HAP-1 (cell line): Measurements from ENCODE around the gene PTPRN2.

Experiments used
- DNase-seq, 2 experiments: peaks; one replicate each; pipeline ENCODE4 v3.0.0-alpha.2; 2016 to 2020; ENCODE audit warnings: low spot score in 2 of 2
- H3K27me3 ChIP-seq: fragments of 250-450 bp; sonication (Bioruptor Pico); 2 replicates; pipeline ENCODE4 v1.5.1; 2020; ENCODE audit warnings: low read depth, mild to moderate bottlenecking, moderate library complexity
- H3K36me3 ChIP-seq: fragments of 250-450 bp; sonication (Bioruptor Pico); replicated peaks from 2 replicates; pipeline ENCODE4 v1.5.1; 2020; ENCODE audit warnings: mild to moderate bottlenecking
- H3K4me1 ChIP-seq: fragments of 250-450 bp; sonication (Bioruptor Pico); 2 replicates; pipeline ENCODE4 v1.5.1; 2020; ENCODE audit warnings: mild to moderate bottlenecking
- H3K4me3 ChIP-seq: fragments of 250-450 bp; sonication (Bioruptor Pico); 2 replicates; pipeline ENCODE4 v1.5.1; 2020; ENCODE audit warnings: mild to moderate bottlenecking, moderate library complexity
- H3K9me3 ChIP-seq: fragments of 250-450 bp; sonication (Bioruptor Pico); 2 replicates; pipeline ENCODE4 v1.5.1; 2020; ENCODE audit warnings: mild to moderate bottlenecking, moderate library complexity
- in situ Hi-C: fragments of 300-500 bp; cut with MboI; formaldehyde crosslinking; loops from 3 replicates; pipeline ENCODE4 v1.14.3; 2020; ENCODE audit warnings: low sequenced_read_pairs, inconsistent platforms, mixed read lengths

The PTPRN2 gene

DNA sequence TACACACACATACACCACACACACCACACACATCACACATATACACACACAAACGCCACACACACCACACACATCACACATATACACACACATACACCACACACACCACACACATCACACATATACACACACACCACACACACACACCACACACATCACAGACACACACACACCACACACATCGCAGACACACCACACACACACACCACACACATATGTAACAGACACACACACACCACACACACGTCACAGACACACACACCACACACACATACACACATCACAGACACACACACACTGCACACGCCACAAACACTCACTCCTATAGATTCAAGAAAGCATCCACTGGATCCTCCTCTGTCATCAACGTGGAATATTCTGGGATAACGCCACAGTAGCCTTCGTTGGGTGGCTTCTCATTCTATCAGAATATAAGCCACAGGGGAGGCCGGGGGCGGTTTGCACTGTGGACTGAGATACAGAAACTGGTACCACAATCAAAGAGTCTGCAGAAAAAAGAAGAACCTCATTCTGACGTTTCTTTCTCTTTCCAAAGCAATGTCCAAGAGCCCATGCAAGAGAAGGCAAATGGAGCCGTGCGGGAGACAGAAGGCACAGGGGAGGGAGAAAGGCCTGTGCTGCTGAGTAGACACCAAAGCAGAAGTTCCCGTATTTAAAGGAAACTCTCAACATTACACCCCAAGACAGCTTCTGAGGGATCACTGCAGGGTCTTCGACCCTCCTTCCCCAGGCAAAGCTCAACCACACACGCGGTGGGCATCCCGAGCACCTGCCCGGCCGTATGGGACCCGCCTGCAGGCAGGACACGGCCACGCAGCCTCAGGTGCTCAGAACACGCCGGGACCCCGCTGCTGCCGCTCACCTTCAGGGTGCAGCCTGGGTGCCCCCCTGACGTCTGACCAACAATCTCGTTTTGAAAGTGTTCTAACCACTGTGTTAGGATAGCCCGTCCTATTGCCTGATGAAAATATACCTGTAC, 929.6 kb downstream of the PTPRN2 start:
- H3K4me1 ChIP-seq = no peaks in the 10 kb centered on the region
- no peak for DNase-seq
- H3K36me3 ChIP-seq = no peaks in the 10 kb centered on the region
- H3K4me3 ChIP-seq = no peak overlapping the region
- H3K9me3 ChIP-seq = no peaks in the 10 kb centered on the region
- in situ Hi-C loops = no loop called here
- no peaks in the 10 kb centered on the region for H3K27me3 ChIP-seq

DNA sequence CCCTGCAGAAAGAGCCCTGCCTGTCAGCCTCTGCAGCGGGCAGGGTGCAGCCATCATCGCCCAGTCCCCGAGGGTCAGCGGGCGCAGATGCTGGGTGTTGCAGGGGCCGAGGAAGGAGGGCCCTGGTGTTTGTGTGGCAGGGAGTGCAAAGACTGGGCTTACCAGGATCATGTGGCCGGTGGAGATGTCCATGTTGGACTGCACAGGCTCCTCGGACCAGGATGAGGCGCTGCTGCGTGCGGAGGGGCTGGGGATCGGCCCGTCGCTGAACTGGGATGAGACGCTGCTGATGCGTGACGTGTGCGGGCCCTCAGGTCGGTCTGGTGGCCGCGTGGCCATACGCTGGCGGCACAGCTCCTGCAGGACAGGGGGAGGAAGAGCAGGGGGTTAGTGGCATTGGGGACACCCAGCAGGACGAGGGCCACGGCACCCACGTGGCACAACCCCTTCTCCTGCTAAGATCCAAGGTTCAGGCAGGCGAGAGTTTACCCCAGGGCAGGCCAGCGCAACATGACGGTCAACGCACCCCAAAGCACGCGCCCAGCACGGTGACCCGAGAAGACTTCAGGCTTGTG, 931.3 kb downstream of the PTPRN2 start:
- in situ Hi-C loops = no loop called here
- Histone ChIP-seq H3K4me1 (no peaks in the 10 kb centered on the region), H3K4me3 (no peak overlapping the region), H3K27me3 (no peaks in the 10 kb centered on the region), H3K9me3 (no peaks in the 10 kb centered on the region), H3K36me3 (no peaks in the 10 kb centered on the region)
- DNase-seq = no peak

DNA sequence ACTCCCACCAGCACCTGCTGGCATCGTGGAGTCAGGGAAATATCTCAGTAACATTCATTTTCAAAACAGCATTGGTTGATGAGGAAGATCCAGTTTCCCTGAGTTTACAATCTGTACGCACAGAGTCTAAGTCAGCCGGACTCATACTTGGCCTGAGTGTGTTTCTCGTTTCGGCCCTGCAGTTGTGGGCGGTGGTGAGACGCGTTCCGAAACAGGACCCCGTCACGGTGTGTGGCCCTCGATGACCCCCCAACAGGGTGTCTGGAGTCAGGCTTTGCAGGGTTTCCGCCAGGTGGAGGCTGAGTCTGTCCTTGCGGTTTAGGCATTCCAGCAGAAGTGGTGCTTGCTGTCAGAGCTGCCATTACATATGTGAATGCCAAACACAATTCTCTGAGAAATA, 933.3 kb downstream of the PTPRN2 start:
- in situ Hi-C loops = no loop called here

DNA sequence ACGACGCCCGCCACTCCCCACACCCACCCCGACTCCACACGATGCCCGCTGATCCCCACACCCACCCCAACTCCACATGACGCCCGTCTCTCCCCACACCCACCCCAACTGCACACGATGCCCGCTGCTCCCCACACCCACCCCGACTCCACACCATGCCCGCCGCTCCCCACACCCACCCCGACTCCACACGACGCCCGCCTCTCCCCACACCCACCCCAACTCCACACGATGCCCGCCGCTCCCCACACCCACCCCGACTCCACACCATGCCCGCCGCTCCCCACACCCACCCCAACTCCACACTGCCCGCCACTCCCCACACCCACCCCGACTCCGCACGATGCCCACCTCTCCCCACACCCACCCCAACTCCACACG, 933.8 kb downstream of the PTPRN2 start:
- Histone ChIP-seq H3K4me1 (no peaks in the 10 kb centered on the region), H3K27me3 (no peaks in the 10 kb centered on the region), H3K4me3 (no peak overlapping the region), H3K9me3 (no peaks in the 10 kb centered on the region), H3K36me3 (no peaks in the 10 kb centered on the region)
- in situ Hi-C loops = no loop called here
- no peak for DNase-seq

More for the DNA sequence above, 933.3 kb downstream of the PTPRN2 start:
- Histone ChIP-seq H3K27me3 (no peaks in the 10 kb centered on the region), H3K4me1 (no peaks in the 10 kb centered on the region), H3K4me3 (no peak overlapping the region), H3K9me3 (no peaks in the 10 kb centered on the region), H3K36me3 (no peaks in the 10 kb centered on the region)
- no peak for DNase-seq

DNA sequence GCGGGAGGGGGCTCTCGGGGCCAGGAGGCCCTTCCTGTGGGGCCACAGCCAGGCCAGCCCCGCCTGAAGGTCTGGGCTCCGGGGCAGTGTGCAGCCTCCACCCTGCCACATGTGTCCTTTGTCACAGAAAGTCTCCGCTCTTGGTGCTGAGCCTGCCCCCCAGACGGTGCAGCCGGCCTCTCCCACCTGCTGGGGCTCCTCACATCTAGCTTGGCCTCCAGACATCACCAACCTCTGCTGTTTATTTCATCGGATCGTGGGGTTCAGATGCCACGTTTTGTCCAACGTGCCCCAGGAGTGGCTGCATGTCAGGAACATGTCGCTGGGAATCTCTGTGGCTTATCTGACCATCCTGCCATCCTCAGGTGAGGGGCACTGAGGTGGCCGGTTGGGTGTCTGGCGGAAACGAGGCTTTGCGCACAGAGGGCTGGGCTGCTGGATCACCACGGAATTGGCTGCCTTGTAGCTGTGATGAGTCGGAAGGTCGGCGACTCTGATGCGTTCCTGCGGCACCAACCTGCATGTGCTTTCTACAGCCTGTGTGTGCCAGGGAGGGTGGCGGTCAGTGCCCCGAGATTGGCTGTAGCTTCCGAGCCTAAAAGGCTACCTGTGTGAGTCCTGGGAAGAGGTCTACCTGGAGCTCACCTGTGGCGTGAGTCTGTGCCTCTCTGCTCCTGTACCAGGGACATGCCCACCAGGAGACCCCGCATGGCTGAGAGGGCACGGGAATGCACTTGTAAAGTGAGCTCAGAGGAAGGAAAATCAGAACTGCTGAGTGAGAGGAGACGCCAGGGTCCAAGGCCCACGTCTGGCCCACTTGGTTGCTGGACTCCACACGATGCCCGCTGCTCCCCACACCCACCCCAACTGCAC, 934.4 kb downstream of the PTPRN2 start:
- Histone ChIP-seq H3K4me1 (no peaks in the 10 kb centered on the region), H3K36me3 (no peaks in the 10 kb centered on the region), H3K4me3 (no peak overlapping the region), H3K9me3 (no peaks in the 10 kb centered on the region), H3K27me3 (no peaks in the 10 kb centered on the region)
- in situ Hi-C loops = no loop called here
- DNase-seq = no peak

DNA sequence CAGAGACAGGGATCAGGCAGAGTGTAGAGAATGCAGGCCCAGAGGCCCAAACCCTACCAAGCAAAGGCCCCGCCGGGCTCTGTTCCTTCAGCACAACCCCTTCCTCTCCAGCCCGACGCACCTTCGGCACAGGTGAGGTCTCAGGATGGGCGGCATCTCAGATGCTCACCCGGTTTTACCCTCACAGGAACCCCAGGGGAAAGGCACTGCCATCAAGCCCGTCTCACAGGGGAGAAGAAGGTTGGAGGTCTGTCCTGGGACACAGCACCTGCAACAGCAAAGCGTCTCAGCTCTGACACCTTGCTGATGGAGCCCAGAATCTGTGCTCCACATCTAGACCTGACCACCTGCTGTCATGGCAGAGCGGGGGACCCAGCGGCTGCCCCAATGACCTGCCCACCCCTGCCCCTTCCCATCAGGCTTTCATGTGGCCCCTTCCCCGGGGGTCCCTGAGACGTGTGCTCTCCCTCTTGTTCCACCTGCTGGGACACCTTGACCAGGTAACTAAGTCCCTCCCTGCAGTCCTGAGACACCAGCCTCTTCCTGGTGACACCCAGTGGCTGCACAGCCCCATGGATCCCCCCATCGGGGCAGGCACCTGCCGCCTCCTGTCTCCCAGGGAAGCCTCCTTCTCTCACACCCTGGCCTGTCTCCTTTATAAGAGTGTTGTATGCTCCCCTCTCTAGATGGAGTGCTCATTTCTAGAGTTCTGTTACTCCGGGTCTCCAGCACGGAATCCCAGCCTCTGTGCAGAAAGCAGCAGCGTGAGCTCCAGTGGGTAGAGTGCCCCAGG, 935.3 kb downstream of the PTPRN2 start:
- in situ Hi-C loops = no loop called here
- DNase-seq = no peak
- no peaks in the 10 kb centered on the region for H3K4me1 ChIP-seq
- no peaks in the 10 kb centered on the region for H3K27me3 ChIP-seq
- no peaks in the 10 kb centered on the region for H3K9me3 ChIP-seq
- H3K4me3 ChIP-seq = no peak overlapping the region
- no peaks in the 10 kb centered on the region for H3K36me3 ChIP-seq

DNA sequence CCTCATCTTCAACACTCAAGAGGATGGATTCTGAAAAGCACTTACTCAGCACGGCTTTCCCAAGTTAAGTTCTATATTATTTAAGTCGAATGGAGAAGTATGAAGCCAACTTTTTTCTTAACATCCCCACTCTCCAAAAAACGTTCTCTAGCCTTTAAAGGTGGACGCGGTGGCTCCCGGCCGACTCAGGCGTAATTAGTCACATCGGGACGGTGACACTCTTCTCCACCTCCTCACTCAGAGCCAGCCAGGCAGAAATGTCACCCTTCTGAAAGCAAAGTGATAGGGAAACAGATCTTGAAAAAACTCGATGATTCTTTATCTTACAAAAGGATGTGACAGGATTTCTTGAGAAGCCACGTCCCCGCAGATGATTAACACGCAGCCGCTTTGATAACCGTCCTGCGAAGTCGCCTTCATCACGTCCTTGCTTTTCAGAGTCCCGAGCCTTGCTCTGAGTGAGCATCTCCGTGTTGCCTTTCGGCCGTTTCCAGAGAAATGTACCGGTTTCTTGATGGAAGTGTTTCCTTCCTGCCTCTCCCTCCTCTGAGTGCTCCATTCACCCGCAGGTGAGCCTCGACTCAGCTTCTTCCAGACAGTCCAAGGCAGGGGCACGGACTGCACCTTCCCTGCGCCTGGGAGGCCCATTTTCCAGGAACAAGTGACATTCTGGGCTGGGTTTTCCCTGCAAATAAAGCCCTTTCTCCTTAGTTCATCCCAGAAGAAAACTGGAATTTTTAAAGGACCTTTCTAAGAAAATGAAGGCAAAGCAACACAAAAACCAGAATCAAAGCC, 936.1 kb downstream of the PTPRN2 start:
- in situ Hi-C loops = no loop called here

DNA sequence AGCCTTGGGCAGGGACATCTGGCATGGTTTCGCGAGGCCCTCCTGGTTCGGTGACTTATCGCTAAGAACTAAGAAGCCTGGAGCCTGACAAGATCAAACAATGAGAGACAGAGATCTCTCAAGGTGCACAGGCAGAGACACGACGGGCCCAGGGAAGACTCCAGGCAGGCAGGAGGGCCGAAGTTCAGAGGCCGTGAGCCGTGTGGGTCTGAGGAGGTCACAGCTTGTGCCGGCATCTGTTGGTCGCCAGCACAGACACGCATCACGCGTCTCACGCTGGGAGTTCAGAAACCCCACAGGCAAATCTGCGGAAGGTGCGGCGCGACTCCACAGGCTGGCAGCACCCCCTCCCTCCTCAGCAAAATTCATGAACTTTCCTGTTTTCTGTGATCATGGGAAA, 936.8 kb downstream of the PTPRN2 start:
- no peaks in the 10 kb centered on the region for H3K4me1 ChIP-seq
- no peaks in the 10 kb centered on the region for H3K9me3 ChIP-seq
- no peak for DNase-seq
- H3K27me3 ChIP-seq = no peaks in the 10 kb centered on the region
- no peaks in the 10 kb centered on the region for H3K36me3 ChIP-seq
- in situ Hi-C loops = no loop called here
- no peak overlapping the region for H3K4me3 ChIP-seq

More for the DNA sequence above, 936.1 kb downstream of the PTPRN2 start:
- Histone ChIP-seq H3K36me3 (no peaks in the 10 kb centered on the region), H3K4me3 (no peak overlapping the region), H3K9me3 (no peaks in the 10 kb centered on the region), H3K27me3 (no peaks in the 10 kb centered on the region), H3K4me1 (no peaks in the 10 kb centered on the region)
- DNase-seq = no peak

DNA sequence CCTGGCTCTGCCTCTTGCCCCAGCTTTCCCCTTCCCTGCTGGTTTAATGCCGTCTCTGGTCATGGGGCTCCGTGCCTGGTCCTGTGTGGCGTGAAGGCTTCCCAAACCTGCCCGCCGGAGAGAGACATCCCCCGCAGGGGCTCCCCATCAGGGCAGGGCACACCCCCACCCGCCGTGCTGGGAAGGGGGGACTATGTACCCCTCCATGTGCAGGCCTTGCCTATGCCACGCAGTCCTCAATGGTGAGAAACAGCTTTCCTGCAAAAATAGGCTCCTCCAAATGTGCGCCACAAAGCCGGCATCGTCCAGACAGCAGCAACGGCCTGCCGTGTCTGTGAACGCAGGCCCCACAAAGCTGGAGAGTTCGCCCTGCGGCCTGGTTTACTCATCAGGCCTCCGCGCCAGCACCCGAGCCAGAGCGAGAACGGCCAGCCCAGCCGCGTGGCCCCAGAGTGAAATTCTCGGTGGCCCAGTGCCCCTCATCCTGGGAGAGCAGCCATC, 937.4 kb downstream of the PTPRN2 start:
- in situ Hi-C loops = no loop called here
- no peaks in the 10 kb centered on the region for H3K9me3 ChIP-seq
- no peak for DNase-seq

DNA sequence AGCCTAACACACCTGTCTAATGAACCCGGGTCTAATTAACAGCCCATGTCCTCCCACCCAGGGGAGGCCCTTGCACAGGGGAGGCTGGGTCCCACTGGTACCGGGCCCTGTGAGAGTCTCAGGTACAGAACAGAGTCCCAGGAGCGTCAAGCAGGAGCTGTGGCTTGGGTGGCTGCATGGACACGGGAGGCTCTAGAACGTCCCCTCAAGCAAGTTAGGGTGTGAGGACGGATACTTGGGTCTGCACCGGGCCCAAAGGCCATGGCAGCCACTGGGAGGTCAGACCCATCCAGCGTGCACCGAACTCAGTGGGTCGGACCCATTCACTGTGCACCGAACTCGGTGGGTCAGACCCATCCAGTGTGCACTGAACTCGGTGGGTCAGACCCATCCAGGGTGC, 941.1 kb downstream of the PTPRN2 start:
- no peaks in the 10 kb centered on the region for H3K27me3 ChIP-seq
- no peaks in the 10 kb centered on the region for H3K9me3 ChIP-seq
- in situ Hi-C loops = no loop called here
- H3K4me1 ChIP-seq = no peaks in the 10 kb centered on the region
- DNase-seq = no peak
- H3K4me3 ChIP-seq = no peak overlapping the region
- H3K36me3 ChIP-seq = no peaks in the 10 kb centered on the region

More for the DNA sequence above, 937.4 kb downstream of the PTPRN2 start:
- Histone ChIP-seq H3K36me3 (no peaks in the 10 kb centered on the region), H3K4me3 (no peak overlapping the region), H3K4me1 (no peaks in the 10 kb centered on the region), H3K27me3 (no peaks in the 10 kb centered on the region)

DNA sequence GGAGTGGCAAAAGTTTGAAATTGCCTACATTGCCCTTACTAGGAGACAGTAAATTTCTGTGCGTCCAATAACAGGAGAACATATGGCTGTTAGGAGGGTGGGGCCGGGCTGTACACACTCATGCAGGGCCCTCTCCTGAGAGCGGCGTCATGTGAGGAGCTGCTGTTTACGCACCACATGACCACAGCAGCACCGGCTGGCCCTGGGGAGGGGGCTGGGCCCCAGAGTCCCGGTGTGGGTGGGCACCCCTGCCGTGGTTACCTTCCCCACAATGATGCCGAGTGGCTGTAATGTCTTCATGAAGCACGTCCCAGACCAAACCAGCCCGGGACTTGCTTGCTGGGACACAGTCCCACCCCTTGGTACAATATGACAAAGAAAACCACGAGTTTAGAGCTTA, 942.1 kb downstream of the PTPRN2 start:
- no peak for DNase-seq
- in situ Hi-C loops = no loop called here
- Histone ChIP-seq H3K4me3 (no peak overlapping the region), H3K9me3 (peaks cover 4% of the 10 kb centered on the region; the same call in 1 of the 2 replicates), H3K4me1 (no peaks in the 10 kb centered on the region), H3K27me3 (no peaks in the 10 kb centered on the region), H3K36me3 (no peaks in the 10 kb centered on the region)

DNA sequence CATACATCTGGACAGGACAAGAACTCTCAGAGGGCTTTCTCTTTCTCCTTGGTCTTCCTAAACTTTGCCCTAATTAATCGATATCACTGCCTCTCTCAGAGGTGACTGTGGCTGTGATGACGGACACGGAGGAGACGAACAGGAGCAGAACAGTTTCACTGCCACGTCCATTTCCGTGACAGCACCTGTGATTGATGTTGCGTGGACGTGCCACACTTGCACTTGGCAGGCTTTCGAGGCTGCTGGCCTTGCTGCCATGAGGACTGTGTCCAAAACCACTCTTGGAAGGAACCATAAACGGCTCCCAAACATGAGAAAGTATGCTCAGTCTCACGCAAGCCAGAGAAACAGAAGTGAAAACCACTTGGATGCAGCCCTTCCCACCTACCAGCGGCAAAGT, 942.7 kb downstream of the PTPRN2 start:
- Histone ChIP-seq H3K9me3 (peaks cover 7% of the 10 kb centered on the region; the same call in 1 of the 2 replicates), H3K27me3 (no peaks in the 10 kb centered on the region), H3K36me3 (no peaks in the 10 kb centered on the region; the same call in 1 of the 2 replicates), H3K4me3 (no peak overlapping the region), H3K4me1 (no peaks in the 10 kb centered on the region)
- DNase-seq = no peak
- in situ Hi-C loops = no loop called here
